HAP-1 (cell line): ENCODE data around the gene FRMD1.

Experiments
- DNase-seq, 2 experiments: peaks; one replicate each; pipeline ENCODE4 v3.0.0-alpha.2; 2016 to 2020; ENCODE audit warnings: low spot score in 2 of 2
- H3K27me3 ChIP-seq: fragments of 250-450 bp; sonication (Bioruptor Pico); 2 replicates; pipeline ENCODE4 v1.5.1; 2020; ENCODE audit warnings: low read depth, mild to moderate bottlenecking, moderate library complexity
- H3K36me3 ChIP-seq: fragments of 250-450 bp; sonication (Bioruptor Pico); replicated peaks from 2 replicates; pipeline ENCODE4 v1.5.1; 2020; ENCODE audit warnings: mild to moderate bottlenecking
- H3K4me1 ChIP-seq: fragments of 250-450 bp; sonication (Bioruptor Pico); 2 replicates; pipeline ENCODE4 v1.5.1; 2020; ENCODE audit warnings: mild to moderate bottlenecking
- H3K4me3 ChIP-seq: fragments of 250-450 bp; sonication (Bioruptor Pico); 2 replicates; pipeline ENCODE4 v1.5.1; 2020; ENCODE audit warnings: mild to moderate bottlenecking, moderate library complexity
- H3K9me3 ChIP-seq: fragments of 250-450 bp; sonication (Bioruptor Pico); 2 replicates; pipeline ENCODE4 v1.5.1; 2020; ENCODE audit warnings: mild to moderate bottlenecking, moderate library complexity
- in situ Hi-C: fragments of 300-500 bp; cut with MboI; formaldehyde crosslinking; loops from 3 replicates; pipeline ENCODE4 v1.14.3; 2020; ENCODE audit warnings: low sequenced_read_pairs, inconsistent platforms, mixed read lengths

FRMD1 gene

GRCh38 chr6:168026925-168027324 lies 52.1 kb downstream of the FRMD1 start:
- H3K36me3 ChIP-seq: no peaks in the 10 kb centered on the region
- H3K9me3 ChIP-seq: no peaks in the 10 kb centered on the region
- H3K4me3 ChIP-seq: no peak overlapping the region
- no peaks in the 10 kb centered on the region for H3K4me1 ChIP-seq
- no peak for DNase-seq
- in situ Hi-C loops: no loop called here
- H3K27me3 ChIP-seq: no peaks in the 10 kb centered on the region

DNA sequence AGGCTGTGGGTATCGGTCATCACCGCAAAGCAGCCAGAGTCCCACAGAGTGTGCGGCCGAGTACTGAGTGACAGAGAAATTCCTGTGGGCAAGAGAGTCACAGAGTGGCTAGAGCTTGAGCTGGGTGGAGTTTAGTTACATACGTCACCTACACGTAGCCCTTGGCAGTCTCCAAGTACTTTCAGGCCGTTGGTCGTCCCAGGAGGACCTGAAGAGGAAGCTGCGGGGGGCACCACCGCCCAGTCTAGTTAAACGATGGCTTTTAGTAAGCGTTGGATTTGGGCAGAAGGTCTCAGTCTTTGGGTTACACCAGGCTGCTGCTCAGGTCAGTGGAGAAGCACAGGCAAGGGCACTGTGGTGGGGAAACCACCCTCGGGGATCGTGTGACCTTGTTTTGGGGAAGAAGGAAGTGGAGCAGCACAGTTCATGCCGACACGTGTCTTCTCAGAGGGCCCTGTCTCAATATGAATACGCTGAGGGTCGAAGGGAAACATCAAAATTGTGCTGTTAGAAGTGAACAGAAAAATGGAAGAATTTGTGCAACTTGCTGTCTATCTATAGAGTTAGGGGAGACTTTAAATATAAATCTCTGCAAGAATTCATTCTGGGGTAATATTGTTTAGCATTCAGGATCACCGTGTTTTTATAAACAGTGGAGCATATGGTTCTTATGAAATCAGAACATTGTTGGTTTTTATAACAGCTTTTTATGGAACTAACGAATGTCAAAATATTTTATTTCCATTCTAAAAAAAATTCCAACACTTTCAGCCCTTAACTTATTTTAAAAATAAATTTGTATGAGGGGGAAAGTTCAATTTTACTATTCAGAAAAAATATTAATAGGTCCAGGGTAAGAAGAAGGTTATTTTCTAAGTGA lies 52.9 kb downstream of the FRMD1 start:
- DNase-seq: no peak
- peaks cover 5% of the 10 kb centered on the region for H3K27me3 ChIP-seq
- H3K4me3 ChIP-seq: no peak overlapping the region
- H3K4me1 ChIP-seq: no peaks in the 10 kb centered on the region
- in situ Hi-C loops: no loop called here
- H3K9me3 ChIP-seq: no peaks in the 10 kb centered on the region
- no peaks in the 10 kb centered on the region for H3K36me3 ChIP-seq

DNA sequence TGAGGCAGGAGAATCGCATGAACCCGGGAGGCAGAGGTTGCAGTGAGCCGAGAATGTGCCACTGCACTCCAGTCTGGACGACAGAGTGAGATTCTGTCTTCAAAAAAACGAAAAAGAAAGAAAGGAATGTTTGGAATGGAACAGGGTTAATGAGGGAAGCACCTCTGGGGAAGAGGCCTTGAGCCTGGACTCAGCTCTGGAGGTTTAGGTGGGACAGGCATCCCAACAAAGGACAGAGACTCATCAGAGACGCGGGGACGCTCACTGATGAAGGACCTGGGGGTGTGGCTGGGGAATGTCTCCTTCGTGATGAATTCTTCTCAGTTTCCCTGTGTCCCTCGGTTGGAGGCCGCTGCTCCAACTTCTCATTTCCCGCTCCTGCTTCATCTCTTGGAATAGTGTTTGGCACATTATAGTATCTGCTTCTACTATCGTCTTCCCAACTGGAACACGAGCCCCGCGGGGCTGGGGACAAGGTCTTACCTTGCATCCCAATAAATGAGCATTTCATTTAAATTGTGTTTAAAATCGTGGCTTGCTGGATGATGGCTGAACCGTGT lies 54.0 kb downstream of the FRMD1 start:
- Histone ChIP-seq H3K27me3 (peaks cover 5% of the 10 kb centered on the region), H3K9me3 (no peaks in the 10 kb centered on the region), H3K4me3 (no peak overlapping the region), H3K36me3 (no peaks in the 10 kb centered on the region), H3K4me1 (no peaks in the 10 kb centered on the region)
- in situ Hi-C loops: no loop called here
- DNase-seq: no peak

GRCh38 chr6:168022488-168023321 lies 56.3 kb downstream of the FRMD1 start:
- DNase-seq: no peak
- no peaks in the 10 kb centered on the region for H3K9me3 ChIP-seq
- in situ Hi-C loops: no loop called here

DNA sequence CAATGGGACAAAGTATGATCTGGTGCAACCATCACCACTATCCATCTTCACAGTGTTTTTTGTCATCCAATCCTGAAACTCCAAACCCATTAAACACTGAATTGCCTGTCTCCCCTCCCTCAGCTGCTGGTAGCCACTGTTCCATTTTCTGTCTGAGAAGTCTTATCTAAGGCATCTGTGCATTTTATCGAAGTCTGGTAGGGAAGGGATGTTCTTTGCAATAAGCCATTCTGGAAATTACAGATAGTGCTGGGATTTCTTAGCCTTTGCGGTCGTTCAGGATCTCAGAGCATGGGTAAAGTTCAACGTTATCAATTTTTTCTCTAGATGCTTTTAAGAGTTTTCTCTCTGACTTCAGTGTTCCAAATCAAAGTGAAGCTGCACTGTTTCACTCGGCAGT lies 57.4 kb downstream of the FRMD1 start:
- Histone ChIP-seq H3K36me3 (no peaks in the 10 kb centered on the region), H3K4me3 (no peak overlapping the region), H3K4me1 (no peaks in the 10 kb centered on the region), H3K9me3 (no peaks in the 10 kb centered on the region), H3K27me3 (peaks cover 5% of the 10 kb centered on the region)
- DNase-seq: no peak
- in situ Hi-C loops: no loop called here

More at GRCh38 chr6:168022488-168023321, 56.3 kb downstream of the FRMD1 start:
- Histone ChIP-seq H3K27me3 (peaks cover 5% of the 10 kb centered on the region), H3K36me3 (no peaks in the 10 kb centered on the region), H3K4me3 (no peak overlapping the region), H3K4me1 (no peaks in the 10 kb centered on the region)

DNA sequence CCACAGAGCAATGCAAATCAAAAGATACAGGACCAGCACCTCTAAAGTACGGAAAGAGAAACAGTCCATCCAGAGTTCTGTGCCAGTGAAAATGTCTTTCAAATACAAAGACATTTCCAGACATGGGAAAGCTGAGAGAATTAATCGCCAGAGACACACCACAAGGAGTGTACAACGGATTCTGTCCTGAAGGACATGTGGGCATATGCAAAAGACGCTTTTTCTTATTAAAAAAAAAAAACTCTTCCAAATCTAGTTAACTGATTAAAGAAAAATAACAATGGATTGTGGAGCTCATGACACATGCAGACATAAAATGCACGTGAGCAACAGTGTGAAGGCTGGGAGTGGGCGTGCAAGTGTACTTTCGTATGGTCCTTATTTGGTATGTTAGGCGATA lies 58.8 kb downstream of the FRMD1 start:
- Histone ChIP-seq H3K4me3 (no peak overlapping the region), H3K27me3 (peaks cover 5% of the 10 kb centered on the region), H3K4me1 (no peaks in the 10 kb centered on the region), H3K36me3 (no peaks in the 10 kb centered on the region), H3K9me3 (no peaks in the 10 kb centered on the region)
- in situ Hi-C loops: no loop called here
- DNase-seq: no peak

- H3K9me3 ChIP-seq: no peaks in the 10 kb centered on the region
- H3K27me3 ChIP-seq: peaks cover 5% of the 10 kb centered on the region
- DNase-seq: no peak
- in situ Hi-C loops: no loop called here
- H3K36me3 ChIP-seq: no peaks in the 10 kb centered on the region
- H3K4me3 ChIP-seq: no peak overlapping the region
- H3K4me1 ChIP-seq: no peaks in the 10 kb centered on the region
Observed at GRCh38 chr6:168018664-168019063, 60.3 kb downstream of the FRMD1 start.

GRCh38 chr6:168017629-168018028 lies 61.4 kb downstream of the FRMD1 start:
- in situ Hi-C loops: no loop called here
- H3K36me3 ChIP-seq: no peaks in the 10 kb centered on the region
- H3K9me3 ChIP-seq: no peaks in the 10 kb centered on the region
- H3K27me3 ChIP-seq: peaks cover 5% of the 10 kb centered on the region
- no peak overlapping the region for H3K4me3 ChIP-seq
- H3K4me1 ChIP-seq: no peaks in the 10 kb centered on the region
- DNase-seq: no peak

DNA sequence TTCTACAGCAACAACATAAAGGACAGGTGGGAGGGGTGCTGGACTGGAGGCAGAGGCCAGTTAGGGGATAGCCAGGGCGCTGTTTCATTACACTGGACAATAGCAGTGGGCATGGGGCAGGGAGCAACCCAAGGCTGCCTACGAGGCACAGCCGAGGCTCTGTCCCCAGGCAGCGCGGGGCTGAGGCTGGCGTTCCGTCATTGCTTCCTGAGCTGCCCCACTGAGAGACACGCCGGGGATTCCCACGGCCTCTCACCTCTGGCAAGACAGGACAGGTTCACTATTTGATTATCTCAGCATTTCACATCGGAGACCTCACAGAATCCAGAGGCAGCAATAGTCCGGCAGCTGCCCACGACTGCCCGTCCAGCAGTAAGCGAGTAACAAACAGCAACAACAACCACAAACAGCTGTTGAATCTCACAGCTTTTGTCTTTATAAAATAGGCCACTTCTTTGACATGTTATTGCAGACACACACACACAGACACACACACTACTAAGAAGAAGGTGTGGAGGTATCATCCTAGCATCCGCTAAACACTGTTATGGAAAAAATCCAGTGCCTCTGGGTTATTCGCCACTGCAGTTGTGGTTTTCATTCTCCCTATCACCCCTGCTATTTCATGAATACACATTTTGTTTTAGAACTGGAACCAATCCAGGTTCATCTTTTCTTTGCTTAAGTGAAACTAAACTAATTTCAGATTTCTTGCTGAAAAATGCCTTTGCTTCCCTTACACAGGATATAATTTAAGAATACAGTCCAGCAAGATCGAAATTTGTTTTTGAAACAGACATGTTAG lies 62.1 kb downstream of the FRMD1 start:
- Histone ChIP-seq H3K4me3 (no peak overlapping the region), H3K9me3 (no peaks in the 10 kb centered on the region), H3K4me1 (no peaks in the 10 kb centered on the region), H3K36me3 (no peaks in the 10 kb centered on the region), H3K27me3 (peaks cover 5% of the 10 kb centered on the region)
- no peak for DNase-seq
- in situ Hi-C loops: no loop called here

- no peaks in the 10 kb centered on the region for H3K36me3 ChIP-seq
- in situ Hi-C loops: no loop called here
- H3K4me1 ChIP-seq: no peaks in the 10 kb centered on the region
- no peak overlapping the region for H3K4me3 ChIP-seq
- no peak for DNase-seq
- H3K9me3 ChIP-seq: 0 out of 2 replicates have a peak, but pooled peaks cover 2% of the 10 kb centered on the region
- H3K27me3 ChIP-seq: no peaks in the 10 kb centered on the region
Observed at GRCh38 chr6:168016176-168016620, 62.8 kb downstream of the FRMD1 start.

DNA sequence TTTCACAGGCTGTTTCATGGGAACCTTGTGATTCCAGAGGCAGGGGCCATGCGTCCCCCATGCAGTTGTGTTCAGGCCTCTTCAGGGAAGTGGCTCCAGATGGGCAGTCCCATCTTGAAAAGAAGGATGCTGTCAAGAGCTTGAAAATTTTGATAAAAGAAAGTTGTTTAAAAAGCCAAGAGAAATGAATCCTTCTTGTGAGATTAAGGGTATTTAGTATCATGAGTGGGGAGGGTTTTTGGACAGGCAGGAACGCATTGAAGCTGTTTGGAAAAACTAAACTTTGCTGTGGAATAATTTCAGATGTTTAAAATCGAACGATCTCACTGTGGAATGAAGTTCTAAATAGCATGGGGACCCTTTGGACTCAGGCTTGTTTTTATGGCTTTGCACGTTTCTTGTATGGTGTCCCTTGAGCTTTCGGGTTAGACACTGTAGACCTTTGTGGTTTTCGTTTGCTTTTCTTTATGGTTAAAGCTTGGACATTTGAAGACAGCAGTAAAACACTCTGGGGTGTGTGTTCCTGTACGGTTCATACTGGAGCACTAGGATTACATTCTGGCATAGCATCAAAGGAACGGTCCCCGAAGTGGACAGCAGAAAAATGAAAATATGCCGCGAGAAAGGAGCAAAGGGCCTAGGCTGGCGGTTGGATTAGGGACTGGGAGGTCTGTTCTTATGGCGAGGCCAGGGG lies 63.4 kb downstream of the FRMD1 start:
- Histone ChIP-seq H3K27me3 (no peaks in the 10 kb centered on the region), H3K36me3 (no peaks in the 10 kb centered on the region), H3K4me3 (no peak overlapping the region), H3K4me1 (no peaks in the 10 kb centered on the region), H3K9me3 (0 out of 2 replicates have a peak, but pooled peaks cover 2% of the 10 kb centered on the region)
- in situ Hi-C loops: no loop called here
- no peak for DNase-seq

GRCh38 chr6:168015009-168015408 lies 64.0 kb downstream of the FRMD1 start:
- Histone ChIP-seq H3K9me3 (0 out of 2 replicates have a peak, but pooled peaks cover 2% of the 10 kb centered on the region), H3K27me3 (no peaks in the 10 kb centered on the region), H3K4me3 (no peak overlapping the region), H3K4me1 (no peaks in the 10 kb centered on the region), H3K36me3 (no peaks in the 10 kb centered on the region)
- in situ Hi-C loops: no loop called here
- no peak for DNase-seq

GRCh38 chr6:168014428-168014827 lies 64.6 kb downstream of the FRMD1 start:
- Histone ChIP-seq H3K36me3 (no peaks in the 10 kb centered on the region), H3K27me3 (no peaks in the 10 kb centered on the region), H3K9me3 (0 out of 2 replicates have a peak, but pooled peaks cover 2% of the 10 kb centered on the region), H3K4me1 (no peaks in the 10 kb centered on the region), H3K4me3 (no peak overlapping the region)
- no peak for DNase-seq
- in situ Hi-C loops: no loop called here
